DLD1 (cell line): Measurements from ENCODE around the gene CXCR3.
"Not testable (repeated sequence)": the region's sequence is repeated elsewhere in the genome, so short reads cannot be mapped to it uniquely, and the experiment has no call there.

Experiments
- in situ Hi-C: cut with HindIII; loops from 2 replicates; pipeline ENCODE4 v1.10.0; 2017; ENCODE audit warnings: low sequenced_read_pairs

CXCR3 gene

DNA sequence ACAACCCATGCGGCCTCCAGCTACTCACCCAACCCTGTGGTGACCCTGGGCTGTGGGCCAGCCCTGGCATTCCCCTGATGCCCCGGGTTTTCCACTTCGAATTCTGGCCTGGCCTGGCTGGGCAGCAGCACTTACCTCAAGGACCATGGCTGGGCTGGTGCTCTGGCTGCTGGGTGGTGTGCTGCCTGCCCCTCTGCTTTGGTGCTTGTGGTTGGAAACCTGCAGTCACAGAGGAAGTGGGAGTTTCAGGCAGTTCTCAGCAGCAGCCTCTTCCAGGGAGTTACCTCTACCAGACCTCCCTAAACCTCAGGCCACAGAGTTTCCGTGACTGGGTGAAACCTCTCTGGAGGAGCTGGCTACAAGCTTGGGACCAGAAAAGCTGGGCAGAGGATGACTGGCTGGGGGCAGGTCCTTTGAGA is at the start of gene CXCR3:
TSS of gene CXCR3 (minus strand) at position 209 of the 419 bp plus-strand sequence. CDS start at position 147, 62 bp downstream.
- in situ Hi-C loops, result no loop called here

DNA sequence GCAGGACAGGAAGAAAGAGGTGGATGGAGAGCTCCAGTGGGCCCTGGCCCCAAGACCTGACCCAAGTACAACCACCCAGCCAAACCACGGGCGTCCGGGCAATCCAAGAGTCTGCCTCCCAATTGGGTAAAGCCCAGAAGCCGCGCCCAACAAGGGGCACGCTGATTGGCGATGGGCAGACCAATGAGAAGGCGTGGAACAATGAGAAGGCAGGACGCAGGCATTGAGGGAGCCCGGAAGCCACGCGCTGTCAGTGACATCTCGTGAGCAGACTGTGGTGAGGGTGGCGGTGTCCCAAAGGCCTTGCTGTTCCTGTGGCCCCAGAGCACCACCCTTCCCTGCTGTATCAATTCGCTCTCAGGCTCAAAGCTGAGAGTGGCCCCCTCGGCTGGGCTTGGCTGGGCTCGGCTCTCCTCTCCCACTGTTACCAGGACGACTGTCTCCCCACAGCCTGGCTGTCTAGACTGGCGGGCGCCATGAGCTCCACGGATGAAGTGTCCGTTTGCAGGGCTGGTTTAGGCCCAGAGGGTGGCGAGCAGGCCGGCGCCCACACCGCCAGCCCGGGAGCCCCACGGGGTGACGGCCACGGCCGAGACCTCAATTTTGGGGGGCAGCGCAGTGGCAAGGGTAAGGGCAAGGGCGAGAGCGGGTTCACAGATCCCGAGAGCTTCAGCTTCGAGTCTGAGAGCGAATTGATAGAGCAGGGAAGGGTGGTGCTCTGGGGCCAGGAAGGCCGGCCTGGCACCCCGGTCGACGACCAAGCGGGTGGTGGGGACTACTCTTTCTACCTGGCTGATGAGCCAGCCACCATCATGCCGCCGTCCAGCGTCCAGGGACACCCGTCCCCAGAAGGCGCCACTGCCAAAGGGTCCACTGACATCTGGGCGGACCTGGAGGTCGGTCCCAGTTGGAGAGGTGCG is 49.3 kb upstream of the CXCR3 start, which contains the start of gene LOC101059915:
TSS of gene LOC101059915 (plus strand) at position 219 of the 920 bp plus-strand sequence.
- in situ Hi-C loops, result no loop called here

DNA sequence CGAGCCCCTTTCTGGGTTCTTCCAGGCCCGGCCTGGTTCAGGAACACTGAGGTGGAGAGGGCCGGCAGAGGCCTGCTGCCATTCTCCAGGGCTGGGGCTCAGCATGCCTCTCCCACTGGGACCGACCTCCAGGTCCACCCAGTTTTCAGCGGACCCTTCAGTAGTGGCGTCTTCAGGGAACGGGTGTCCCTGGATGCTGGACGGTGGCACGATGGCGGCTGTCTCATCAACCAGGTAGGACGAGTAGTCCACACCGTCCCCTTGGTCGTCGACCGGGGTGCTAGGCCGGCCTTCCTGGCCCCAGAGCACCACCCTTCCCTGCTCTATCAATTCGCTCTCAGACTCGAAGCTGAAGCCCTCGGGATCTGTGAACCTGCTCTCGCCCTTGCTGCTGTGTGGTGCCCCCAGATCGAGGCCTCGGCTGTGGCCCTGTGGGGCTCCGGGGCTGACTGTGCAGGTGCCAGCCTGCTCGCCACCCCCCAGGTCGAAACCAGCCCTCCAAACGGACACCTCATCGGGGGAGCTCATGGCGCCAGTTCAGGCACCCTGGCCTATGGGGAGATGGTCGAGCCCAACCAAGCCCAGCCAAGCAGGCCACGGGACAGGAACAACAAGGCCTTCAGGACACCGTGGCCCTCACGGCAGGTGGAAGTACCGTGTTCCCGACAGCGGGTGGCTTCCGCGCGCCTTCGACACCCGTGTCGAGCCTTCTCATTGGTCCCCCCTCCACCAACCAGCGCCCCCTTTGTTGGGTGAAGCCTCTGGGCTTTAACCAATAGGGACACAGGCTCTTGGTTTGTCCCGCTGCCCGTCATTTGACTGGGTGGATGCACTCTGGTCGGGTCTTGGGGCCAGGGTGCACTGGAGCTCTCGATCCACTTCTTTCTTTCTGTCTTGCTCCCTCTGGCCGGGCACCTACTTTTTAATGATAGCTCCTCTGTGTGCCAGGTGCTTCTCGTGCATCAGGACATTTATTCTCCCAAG is 48.2 kb upstream of the CXCR3 start:
- in situ Hi-C loops, result no loop called here

DNA sequence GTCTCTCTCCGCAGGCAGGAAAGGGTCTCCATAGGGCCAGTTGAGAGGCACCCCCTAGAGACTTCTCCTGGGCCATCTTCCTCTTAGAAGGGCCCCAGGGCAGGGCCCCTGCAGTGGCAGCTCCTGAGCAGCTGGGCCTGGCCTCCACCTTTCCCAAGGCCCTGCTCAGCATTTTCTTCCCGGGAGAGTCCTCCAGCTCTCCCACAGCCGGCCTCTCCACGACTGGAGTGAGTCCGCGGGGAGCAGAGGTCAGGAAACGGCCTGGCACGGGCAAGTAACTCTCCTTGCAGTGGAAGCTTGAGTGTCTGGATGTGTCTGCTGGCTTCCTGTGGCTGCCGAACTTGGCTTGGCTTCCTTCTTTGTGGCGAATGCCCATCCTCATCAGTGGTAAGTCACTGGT is 47.4 kb upstream of the CXCR3 start:
- in situ Hi-C loops, result no loop called here

DNA sequence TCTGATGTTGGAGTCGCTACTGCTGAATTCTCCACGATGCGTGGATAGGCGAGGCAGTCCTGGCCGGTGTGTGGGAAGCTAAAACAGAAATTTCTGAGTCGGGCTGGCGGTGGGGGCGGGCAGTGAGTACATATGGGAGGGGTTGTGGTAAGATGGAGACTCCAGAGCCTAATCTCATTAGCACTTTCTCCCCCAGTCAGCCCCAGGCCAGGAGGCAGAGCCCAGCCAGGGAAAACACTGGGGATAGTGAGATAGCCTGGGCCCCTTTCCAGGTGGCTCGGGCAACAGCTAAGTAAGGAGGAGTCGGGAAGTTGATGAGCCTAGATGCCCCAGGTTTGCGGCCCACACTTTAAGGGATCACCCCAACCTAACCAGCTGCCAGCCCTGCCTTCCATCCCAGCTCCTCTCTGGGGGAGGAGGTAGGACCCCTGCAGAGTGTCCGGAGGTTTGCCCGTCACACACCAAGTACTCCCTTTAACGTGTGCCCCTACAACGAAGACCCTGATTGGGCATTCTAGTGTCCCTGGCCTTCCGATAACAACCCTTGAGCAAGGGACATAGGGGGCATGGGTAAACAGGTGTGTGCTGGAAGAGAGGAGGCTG is 46.7 kb upstream of the CXCR3 start:
- in situ Hi-C loops, result no loop called here

DNA sequence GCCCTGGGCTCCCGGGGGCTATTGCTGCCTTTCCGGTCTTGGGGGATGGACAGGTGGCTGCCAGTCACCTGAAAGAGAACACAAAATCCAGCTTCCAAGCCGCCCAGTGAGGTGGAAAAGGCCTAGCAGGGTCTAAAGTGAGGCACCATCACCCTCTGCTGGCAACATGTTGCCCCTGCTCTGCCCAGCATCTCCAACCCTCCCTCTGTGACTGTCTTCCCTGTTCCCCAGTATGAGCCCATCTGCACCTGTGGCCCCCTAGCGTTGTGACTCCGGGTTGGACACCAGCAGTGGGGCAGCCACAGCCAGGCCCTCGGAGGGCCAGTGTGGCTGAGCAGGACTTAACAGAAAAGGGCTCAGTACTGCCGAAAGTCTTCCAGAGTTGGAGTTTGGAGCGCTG is 45.9 kb upstream of the CXCR3 start:
- in situ Hi-C loops, result not testable (repeated sequence)

DNA sequence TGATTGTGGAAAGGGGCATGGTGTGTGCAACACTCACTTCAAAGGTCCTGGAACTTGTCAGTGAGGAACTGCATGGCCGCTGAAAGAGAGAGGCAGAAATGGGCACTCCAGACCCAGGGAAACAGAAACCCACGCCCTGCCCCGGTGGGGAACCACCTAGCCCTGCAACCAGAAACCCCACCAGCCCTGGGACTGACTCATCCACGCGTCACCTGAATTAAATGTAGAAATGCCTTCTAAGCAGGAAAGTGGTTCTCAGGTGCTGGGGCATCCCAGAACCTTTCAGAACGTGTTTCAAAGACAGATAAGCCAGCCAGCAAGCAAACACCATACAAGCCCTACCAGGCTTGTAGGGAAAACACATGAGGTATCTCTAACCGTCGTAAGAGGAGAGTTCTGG is 44.9 kb upstream of the CXCR3 start:
- in situ Hi-C loops, result not testable (repeated sequence)

DNA sequence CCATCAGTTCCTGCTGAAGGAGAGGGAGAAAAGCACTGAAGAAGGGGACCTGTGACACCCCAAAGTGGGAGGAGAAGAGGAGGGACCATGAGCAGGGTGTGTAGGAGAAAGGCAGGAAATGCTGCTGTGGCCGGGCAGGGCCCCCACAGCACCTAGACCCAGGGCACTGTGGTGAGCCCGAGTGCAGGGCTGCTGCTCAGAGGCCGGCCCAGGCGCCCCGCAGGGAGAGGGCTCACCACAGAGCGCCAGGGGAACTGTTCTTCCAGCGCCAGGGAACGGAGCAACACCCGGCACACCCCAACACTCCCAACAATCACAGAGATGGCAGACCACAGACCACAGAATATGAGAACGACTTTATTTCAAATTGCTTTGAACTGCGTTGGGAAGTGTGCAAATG is 44.3 kb upstream of the CXCR3 start:
- in situ Hi-C loops, result not testable (repeated sequence)

DNA sequence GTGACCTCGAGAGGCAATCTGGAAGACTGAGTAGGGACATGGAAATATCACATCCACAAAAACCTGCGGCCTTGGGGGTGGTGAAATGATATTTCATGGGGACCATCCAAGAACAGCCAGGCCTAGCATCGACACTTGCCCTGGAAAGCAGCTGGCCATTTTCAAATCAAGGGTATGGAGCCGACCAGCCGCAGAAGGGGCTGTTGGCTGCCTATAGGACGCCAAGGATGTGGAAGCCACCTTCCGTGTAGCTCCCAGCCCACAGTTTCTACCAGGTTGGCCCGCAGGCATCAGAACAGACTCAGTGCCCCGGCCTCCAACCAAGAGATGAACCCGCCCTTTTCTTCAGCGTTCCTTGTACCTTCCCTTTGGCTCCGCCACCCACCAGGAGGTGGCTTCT is 43.6 kb upstream of the CXCR3 start:
- in situ Hi-C loops, result no loop called here

DNA sequence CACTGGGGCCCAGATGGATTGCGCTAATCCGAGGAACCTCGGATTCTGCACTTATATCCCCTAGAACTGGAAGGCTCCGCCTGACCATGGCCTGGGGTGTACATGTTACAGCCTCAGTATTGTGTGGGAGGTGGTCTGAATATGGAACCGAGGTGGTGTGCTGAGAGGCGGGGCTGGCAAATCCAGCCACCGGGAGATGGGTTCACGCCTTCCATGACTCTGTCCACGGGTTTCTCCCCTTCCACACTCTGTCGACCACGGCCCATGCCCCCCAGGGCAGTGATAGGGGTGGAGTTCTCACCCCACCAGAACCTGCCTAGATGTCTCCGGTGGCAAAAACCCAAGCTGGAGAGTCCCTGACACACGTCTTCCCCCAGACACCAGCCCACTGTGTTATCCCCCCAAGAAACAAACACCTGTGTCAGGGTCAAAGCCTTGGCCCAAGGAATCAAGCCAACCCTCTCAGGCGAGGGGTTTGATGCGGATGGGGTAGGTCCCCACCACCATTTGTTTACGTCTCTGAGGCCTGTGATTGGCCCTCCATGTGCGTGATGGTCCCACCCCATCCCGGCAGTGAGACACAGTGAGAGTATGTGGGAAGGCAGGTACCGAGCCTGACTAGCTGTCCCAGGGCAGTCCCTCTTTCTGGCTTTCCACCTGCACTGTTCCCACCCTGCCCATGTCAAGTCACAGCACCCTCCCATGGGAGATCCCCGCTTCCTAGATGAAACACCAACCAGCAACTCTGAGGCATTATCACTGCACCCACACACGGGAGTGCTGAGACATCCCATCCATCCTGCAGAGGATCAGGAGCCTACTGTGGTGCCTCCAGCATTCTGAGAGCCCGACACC is 42.5 kb upstream of the CXCR3 start:
- in situ Hi-C loops, result no loop called here

DNA sequence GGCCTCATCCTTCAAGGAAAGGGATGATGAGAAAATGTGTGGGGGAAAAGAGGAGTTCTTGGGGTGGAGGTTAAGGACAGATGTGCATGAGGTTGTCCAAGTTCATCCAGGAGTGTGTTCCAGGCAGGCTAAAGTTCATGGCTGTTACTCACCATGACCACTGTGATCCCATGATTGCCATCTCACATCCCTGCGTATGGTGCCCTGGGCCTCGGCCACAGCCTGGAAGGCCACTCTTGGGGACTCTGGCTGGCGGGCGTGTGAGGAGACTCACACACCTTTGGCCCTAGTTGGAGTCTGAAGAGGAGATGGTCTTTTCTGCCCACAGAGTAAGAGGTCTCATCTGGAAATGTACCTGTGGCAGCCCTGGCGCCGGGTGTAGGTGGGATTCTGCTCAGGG is 41.6 kb upstream of the CXCR3 start:
- in situ Hi-C loops, result no loop called here

DNA sequence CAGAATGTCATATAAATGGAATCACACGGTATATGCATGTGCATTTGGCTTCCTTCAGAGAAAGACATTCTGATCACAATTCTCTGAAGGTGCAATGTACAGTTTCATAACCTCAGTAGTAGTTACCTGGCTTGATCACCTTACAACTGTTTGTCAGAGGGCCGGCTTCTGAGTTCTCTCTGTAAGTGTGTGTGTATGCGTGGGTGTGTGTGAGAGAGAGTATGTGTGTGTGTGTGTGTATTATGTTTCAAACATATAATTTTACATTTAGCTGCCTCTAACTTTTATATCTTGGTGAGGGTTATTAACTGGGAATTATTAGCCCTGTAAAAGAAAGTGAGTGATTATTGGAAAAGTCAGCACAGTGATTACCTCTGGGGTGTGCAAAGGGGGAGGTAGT is 41.0 kb upstream of the CXCR3 start:
- in situ Hi-C loops, result no loop called here

DNA sequence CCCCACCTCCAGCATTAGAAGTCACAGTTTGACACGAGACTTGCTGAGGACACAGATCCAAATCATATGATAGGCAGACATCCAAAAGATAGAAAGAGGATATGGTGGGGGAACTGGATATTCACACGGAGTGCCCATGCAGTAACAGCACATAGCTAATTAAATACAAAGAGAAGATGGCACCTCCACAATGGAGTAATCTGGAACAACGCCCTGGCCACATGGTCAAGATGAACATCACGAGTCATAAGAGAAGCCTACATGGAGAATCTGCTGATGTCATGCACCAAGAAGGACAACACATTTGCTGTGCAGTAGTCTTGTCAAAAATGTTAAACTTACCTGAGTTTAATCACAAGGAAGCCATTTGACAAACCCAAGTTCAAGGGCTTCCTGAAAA is 39.0 kb upstream of the CXCR3 start:
- in situ Hi-C loops, result no loop called here

DNA sequence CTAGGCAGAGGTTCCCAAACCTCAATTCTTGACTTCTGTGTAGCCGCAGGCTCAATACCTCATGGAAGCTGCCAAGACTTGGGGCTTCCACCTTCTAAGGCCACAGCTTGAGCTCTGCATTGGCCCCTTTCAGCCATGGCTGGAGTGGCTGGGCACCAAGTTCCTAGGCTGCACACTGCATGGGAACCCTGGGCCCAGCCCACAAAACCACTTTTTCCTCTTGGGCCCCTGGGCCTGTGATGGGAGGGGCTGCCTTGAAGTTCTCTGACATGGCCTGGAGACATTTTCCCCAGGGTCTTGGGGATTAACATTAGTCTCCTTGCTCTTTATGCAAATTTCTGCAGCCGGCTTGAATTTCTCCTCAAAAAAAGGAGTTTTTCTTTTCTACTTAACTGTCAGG is 35.0 kb upstream of the CXCR3 start:
- in situ Hi-C loops, result no loop called here

DNA sequence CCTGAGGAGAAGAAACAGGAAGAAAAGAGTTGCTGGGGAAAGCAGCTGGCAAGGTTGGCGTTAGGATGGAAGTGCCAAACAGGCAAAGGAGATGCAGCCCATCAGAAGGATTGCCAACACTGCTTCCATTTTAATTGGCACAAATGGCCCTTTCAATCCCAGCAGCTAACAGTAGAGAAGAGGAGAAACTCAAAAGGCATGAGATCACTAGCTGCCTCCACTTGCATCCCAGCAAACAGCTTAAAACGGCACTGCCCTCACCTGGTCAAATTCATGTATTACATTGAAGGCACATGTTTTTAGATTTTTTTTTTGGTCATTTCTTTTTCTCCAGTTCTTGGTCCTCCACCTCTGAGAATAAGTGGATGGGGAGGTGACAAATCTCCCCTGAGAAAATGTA is 34.1 kb upstream of the CXCR3 start:
- in situ Hi-C loops, result no loop called here

DNA sequence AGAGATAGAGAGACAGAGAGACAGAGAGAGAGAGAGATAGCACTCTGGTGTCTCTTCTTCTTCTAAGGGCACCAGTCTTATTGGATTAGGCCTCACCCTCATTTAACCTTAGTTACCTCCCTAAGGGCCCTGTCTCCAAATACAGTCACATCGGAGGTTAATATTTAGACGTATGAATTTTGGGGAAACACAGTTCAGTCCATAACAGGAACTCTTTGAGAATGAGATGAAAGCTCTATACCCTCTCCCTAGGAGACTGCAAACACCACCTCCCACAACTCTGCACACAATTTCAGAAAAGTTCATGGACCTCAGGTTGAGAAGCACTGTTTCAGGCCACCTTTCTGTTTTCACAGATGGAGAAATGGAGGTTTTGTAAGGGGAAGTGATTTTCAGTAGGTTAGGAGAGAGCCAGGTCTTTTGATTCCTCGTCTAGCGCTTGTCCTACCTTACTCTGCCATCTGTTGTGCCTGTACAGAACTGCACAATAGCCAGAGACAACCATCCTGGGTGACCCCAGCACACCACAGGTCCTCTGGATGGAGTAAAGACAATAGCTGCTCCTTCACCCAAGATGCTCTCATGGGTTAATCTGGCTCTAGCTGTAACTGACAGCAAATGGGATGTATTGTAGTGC is 32.1 kb upstream of the CXCR3 start:
- in situ Hi-C loops, result no loop called here

DNA sequence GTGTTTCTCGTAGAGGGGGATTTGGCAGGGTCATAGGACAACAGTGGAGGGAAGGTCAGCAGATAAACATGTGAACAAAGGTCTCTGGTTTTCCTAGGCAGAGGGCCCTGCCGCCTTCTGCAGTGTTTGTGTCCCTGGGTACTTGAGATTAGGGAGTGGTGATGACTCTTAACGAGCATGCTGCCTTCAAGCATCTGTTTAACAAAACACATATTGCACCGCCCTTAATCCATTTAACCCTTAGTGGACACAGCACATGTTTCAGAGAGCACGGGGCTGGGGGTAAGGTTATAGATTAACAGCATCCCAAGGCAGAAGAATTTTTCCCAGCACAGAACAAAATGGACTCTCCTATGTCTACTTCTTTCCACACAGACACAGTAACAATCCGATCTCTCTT is 26.1 kb upstream of the CXCR3 start:
- in situ Hi-C loops, result not testable (repeated sequence)

DNA sequence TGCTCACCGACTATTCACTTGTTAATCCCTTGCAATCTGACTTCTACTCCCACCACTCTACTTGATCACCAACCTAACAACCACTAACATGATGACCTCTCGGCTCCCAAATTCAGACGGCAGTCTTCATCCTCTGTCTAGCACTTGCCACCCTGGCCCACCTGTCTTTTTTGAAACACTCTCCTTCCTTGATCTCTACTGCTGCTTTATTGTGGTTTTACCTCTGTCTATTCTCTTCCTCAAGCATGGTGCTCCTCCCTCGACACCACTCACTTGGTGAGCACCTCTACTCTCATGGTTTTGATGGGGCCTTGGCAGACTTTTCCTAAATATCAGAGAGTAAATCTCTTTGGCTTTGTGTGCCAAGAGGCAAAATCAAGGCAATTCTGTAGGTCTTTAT is 21.7 kb upstream of the CXCR3 start:
- in situ Hi-C loops, result no loop called here

DNA sequence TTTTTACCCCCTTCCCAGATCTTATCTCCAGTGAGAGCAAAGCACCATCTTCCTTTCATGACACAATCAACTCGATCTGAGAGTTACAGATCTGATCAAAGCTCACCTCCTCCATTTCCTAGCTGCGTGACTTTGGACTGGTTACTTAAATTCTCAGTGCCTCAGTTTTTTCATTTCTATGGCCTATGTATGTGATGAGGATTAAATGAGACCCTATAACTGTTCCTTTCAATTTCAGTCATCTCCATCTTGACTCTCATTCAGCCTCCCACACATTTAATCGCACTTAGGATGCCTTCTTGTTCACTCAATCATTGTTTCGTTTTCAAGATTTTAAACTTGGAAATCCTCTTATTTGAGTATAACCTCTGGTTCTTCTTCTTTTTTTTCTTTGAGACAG is 20.1 kb upstream of the CXCR3 start:
- in situ Hi-C loops, result no loop called here

DNA sequence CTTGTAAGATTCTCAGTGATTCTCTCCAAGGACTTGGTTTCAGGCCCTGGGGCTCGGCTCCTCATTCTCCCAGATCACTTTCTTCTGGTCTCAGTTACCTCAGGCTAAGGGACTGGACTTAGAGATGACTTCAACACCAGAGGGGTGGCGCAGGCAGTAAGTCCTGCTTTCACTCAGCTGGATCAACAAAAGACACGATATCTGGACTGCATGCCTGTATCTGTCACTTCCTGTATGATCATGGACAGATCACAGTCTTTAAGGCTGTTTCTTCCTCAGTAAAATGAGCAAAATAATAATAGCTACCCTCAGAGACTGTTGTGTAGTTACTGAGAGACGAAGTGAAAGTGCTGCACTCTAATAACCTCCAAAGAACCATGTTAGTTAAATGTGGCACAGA is 19.5 kb upstream of the CXCR3 start:
- in situ Hi-C loops, result no loop called here
